ENCODE results near the gene PDLIM5. TPM values are rescaled to one million over a fixed set of nuclear protein-coding genes. Genes with fewer than 3 reads are reported as not detected.

Gene PDLIM5
- total RNA-seq, 2 experiments from 2014 or later: 6.3 to 12.6 TPM

DNA sequence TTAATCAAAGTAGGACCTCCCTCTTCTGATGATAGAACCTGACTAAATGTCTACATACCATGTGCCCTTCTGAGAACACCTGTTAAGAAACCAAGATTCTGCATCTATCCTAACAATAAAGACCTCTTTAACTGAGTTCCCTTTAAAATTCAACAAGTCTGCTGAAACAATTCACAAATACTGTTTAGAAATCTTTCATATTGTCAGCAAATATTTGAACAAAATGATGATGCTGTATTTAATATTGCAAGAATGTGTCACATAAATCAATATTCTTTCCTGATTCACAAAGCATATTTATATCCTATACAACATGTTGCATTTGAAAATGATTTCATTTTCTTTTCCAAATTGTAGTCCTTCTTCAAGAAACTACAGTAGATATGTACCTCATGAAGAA lies 246.4 kb downstream of the PDLIM5 start:
- H3K27ac ChIP-seq (ENCODE audit: low read depth, low read length, poor library complexity, severe bottlenecking): no peak overlapping the region
- TF ChIP-seq, protein P1, sequence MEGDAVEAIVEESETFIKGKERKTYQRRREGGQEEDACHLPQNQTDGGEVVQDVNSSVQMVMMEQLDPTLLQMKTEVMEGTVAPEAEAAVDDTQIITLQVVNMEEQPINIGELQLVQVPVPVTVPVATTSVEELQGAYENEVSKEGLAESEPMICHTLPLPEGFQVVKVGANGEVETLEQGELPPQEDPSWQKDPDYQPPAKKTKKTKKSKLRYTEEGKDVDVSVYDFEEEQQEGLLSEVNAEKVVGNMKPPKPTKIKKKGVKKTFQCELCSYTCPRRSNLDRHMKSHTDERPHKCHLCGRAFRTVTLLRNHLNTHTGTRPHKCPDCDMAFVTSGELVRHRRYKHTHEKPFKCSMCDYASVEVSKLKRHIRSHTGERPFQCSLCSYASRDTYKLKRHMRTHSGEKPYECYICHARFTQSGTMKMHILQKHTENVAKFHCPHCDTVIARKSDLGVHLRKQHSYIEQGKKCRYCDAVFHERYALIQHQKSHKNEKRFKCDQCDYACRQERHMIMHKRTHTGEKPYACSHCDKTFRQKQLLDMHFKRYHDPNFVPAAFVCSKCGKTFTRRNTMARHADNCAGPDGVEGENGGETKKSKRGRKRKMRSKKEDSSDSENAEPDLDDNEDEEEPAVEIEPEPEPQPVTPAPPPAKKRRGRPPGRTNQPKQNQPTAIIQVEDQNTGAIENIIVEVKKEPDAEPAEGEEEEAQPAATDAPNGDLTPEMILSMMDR (conservative IDR thresholded peaks at IDR 0.05; ENCODE audit: low read length): no peak
- no peak for TF ChIP-seq EZH2phosphoT487 (IDR thresholded peaks at IDR 0.05; ENCODE audit: borderline replicate concordance, low read depth, low read length)
- no peaks in the 10 kb centered on the region for H3K79me2 ChIP-seq (ENCODE audit: insufficient read depth, low read depth, low read length)
- ChIA-PET POLR2A (no interaction called here), CTCF (ENCODE audit: unreplicated experiment) (no interaction called here)
- H3K4me2 ChIP-seq (ENCODE audit: low read length): no peak overlapping the region
- H3K9me2 ChIP-seq (ENCODE audit: insufficient read depth, low read length): no peaks in the 10 kb centered on the region
- DNase-seq (ENCODE audit: low spot score): no peak
- no peaks in the 10 kb centered on the region for H3K9me3 ChIP-seq (ENCODE audit: low read length)
- no peaks in the 10 kb centered on the region for H3K4me1 ChIP-seq (ENCODE audit: insufficient read depth, low read length, poor library complexity, severe bottlenecking)
- no peaks in the 10 kb centered on the region for H3K36me3 ChIP-seq (ENCODE audit: insufficient read depth, low read length)
- no TSS peak for BruUV-seq (replicated peaks)
- no peak overlapping the region for H2AFZ ChIP-seq (ENCODE audit: low read length)
- intact Hi-C loops (cut with micrococcal nuclease; ENCODE audit: unreplicated experiment): no loop called here
- H3K4me3 ChIP-seq (ENCODE audit: low read depth, low read length, poor library complexity, severe bottlenecking): no peak overlapping the region
- no peaks in the 10 kb centered on the region for H4K20me1 ChIP-seq (ENCODE audit: insufficient read depth, low read length)

DNA sequence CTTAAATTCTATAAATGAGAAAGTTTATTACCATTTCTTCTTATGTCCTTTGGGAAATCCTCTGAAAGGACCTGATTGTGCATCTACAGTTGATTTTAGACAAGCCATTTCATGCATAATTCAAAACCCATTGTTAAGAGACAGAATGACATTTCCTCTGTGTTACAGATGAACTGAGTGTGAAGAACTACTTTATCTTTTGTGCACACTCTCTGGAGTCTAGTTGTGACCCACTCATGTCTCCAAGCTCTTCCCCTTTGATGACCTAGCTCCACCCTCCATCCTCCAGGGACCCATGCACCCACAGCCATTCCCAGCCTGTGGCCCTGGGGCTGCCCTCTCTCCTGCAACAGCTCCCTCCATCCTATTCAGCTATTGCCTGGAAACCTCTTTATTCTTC lies 248.6 kb downstream of the PDLIM5 start:
- ChIA-PET POLR2A (no interaction called here), CTCF (ENCODE audit: unreplicated experiment) (no interaction called here)
- Histone ChIP-seq H3K4me3 (ENCODE audit: low read depth, low read length, poor library complexity, severe bottlenecking) (no peak overlapping the region), H3K4me2 (ENCODE audit: low read length) (no peak overlapping the region), H3K27ac (ENCODE audit: low read depth, low read length, poor library complexity, severe bottlenecking) (no peak overlapping the region), H3K9me3 (ENCODE audit: low read length) (no peaks in the 10 kb centered on the region), H4K20me1 (ENCODE audit: insufficient read depth, low read length) (no peaks in the 10 kb centered on the region), H3K79me2 (ENCODE audit: insufficient read depth, low read depth, low read length) (no peaks in the 10 kb centered on the region), H3K36me3 (ENCODE audit: insufficient read depth, low read length) (no peaks in the 10 kb centered on the region), H3K4me1 (ENCODE audit: insufficient read depth, low read length, poor library complexity, severe bottlenecking) (no peaks in the 10 kb centered on the region), H2AFZ (ENCODE audit: low read length) (no peak overlapping the region), H3K9me2 (ENCODE audit: insufficient read depth, low read length) (no peaks in the 10 kb centered on the region)
- TF ChIP-seq, protein P1 (conservative IDR thresholded peaks at IDR 0.05; ENCODE audit: low read length): no peak
- TF ChIP-seq EZH2phosphoT487 (IDR thresholded peaks at IDR 0.05; ENCODE audit: borderline replicate concordance, low read depth, low read length): no peak
- no peak for DNase-seq (ENCODE audit: low spot score)
- intact Hi-C loops (cut with micrococcal nuclease; ENCODE audit: unreplicated experiment): no loop called here
- BruUV-seq (replicated peaks): no TSS peak

DNA sequence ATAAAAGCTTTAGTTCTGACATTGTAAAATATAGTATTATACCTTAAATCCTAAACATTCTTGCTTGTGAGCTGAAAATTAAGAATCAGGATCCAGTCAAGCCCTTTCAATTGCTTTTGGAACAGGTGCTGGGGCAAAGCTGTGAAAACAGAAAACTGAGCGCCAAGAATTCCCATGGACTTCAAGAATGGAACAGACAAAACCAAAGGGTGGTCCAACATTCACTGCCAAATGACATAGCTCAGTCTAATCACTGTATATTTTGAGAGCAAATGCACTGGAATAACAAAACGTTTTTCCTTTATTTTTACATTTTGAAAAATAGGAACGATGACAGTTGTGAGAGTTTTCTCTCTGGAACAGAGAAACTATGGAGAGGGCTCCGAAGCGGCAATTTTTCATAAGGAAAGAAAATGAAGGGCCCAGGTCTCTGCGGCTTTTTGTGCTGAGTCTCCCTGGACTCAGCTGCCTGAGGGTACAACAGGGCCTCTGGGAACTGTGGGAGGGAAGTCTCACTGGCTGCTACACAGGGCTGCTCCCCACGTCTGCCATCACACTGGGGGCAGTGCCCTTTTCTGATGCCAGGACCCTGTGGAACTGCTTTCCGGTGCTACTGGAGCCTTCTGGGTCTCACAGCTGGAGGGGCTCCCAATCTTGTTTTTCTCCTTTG lies 250.0 kb downstream of the PDLIM5 start:
- no peak for DNase-seq (ENCODE audit: low spot score)
- H3K4me3 ChIP-seq (ENCODE audit: low read depth, low read length, poor library complexity, severe bottlenecking): no peak overlapping the region
- ChIA-PET POLR2A (no interaction called here), CTCF (ENCODE audit: unreplicated experiment) (no interaction called here)
- TF ChIP-seq, protein P1 (conservative IDR thresholded peaks at IDR 0.05; ENCODE audit: low read length): no peak
- TF ChIP-seq EZH2phosphoT487 (IDR thresholded peaks at IDR 0.05; ENCODE audit: borderline replicate concordance, low read depth, low read length): no peak
- H3K4me2 ChIP-seq (ENCODE audit: low read length): no peak overlapping the region
- H3K9me3 ChIP-seq (ENCODE audit: low read length): no peaks in the 10 kb centered on the region
- H3K4me1 ChIP-seq (ENCODE audit: insufficient read depth, low read length, poor library complexity, severe bottlenecking): no peaks in the 10 kb centered on the region
- H3K36me3 ChIP-seq (ENCODE audit: insufficient read depth, low read length): no peaks in the 10 kb centered on the region
- BruUV-seq (replicated peaks): no TSS peak
- no peak overlapping the region for H3K27ac ChIP-seq (ENCODE audit: low read depth, low read length, poor library complexity, severe bottlenecking)
- no peak overlapping the region for H2AFZ ChIP-seq (ENCODE audit: low read length)
- H4K20me1 ChIP-seq (ENCODE audit: insufficient read depth, low read length): no peaks in the 10 kb centered on the region
- intact Hi-C loops (cut with micrococcal nuclease; ENCODE audit: unreplicated experiment): no loop called here
- H3K9me2 ChIP-seq (ENCODE audit: insufficient read depth, low read length): no peaks in the 10 kb centered on the region
- no peaks in the 10 kb centered on the region for H3K79me2 ChIP-seq (ENCODE audit: insufficient read depth, low read depth, low read length)
